ENCODE results near the gene DGKH.
"Not testable (repeated sequence)": the region's sequence is repeated elsewhere in the genome, so short reads cannot be mapped to it uniquely, and the experiment has no call there.

Gene DGKH

GRCh38 chr13:42116225-42116624 lies 67.8 kb downstream of the DGKH start:
- no peak for DNase-seq

DNA sequence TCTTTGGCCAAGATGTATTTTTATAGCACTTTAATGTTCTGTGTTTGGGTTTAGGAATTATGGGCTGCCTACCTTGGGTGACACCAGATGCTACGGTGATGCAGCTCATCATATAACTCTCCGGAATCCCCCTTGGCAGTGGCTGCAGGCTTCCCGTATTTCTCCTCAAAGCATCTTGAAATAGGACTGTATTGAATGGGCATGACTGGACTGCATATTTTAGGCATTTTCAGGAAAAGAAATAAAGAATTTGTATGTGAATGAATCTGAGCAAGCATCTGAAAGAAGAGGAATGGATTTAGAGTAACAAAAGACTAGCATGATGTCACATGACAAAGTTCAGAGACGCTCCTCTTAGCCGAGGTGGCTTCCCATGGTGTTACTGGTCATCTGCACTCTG lies 70.6 kb downstream of the DGKH start:
- no peak for DNase-seq

GRCh38 chr13:42119875-42120274 lies 71.4 kb downstream of the DGKH start:
- peak; percentile 82 for DNase-seq

GRCh38 chr13:42123600-42123999 lies 75.2 kb downstream of the DGKH start:
- no peak for DNase-seq

DNA sequence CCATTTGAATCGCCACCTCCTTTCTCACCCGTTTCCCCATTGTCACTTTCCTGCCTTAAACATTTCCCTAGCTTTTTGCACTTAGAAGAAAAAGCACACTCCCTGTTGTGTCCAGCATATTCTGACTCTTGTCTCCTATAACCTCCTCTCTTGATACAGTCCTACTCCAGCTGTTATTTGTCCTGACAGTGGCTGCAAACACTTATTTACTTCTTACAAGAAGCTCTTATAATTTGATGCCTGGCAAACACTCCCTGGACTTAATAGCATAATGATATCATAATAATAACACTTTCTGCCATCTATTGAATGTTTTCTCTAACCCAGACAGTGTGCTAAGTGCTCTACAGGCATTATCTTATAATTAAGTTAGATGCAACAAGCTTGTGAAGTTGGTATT lies 76.6 kb downstream of the DGKH start:
- no peak for DNase-seq

GRCh38 chr13:42127047-42127446 lies 78.6 kb downstream of the DGKH start:
- DNase-seq = no peak

DNA sequence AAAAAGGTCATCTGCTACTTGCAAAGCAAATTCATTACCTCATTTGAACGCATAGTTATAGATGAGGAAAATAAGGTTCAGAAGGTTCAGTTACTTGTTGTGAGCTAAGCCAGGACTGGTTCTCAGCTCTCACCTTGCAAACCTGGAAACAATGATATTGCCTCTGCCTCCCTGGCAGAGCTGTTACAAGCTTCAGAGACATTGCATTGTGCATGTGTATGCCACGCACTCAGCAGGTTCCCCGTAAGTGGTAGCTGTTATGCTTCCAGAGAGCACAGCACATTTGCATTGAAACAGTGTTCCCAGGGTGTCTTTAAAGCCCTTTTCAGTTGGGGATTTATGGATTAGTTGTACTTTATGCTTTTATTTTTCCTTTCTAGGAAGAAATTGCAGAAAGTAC lies 80.6 kb downstream of the DGKH start:
- DNase-seq = no peak

- no peak for DNase-seq
Measured at GRCh38 chr13:42136518-42136917, 88.1 kb downstream of the DGKH start.

DNA sequence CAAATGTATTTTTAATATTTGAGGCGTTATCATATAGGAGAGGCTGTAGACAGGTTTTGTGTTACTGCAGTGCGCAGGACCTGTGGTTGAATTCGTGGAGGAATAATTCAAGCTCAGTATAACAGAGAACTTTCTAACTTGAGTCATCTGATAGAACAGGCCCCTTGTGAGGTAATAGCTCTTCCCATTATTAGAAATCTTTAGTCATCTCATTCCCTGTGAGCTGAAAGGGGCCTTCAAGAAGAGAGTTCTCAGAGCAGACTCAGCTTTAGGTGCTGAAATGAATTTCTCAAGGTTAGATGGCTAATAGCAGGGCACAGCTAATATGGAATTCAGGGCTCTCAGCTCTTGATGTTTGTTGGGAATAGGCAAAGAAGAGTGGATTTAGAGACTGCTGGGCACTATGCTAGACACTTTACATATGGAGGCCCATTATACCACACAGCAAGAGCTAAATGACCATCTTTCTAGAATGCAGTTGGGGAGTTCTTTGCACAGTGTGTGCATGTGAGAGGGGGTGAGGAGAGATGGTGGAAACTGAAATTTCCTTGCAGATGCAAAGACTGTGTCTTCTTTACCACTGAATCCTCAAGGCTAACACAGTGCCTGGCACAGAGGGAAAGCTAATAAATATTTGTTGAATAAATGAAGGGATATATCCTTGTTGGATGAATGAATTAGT lies 89.5 kb downstream of the DGKH start:
- no peak for DNase-seq

DNA sequence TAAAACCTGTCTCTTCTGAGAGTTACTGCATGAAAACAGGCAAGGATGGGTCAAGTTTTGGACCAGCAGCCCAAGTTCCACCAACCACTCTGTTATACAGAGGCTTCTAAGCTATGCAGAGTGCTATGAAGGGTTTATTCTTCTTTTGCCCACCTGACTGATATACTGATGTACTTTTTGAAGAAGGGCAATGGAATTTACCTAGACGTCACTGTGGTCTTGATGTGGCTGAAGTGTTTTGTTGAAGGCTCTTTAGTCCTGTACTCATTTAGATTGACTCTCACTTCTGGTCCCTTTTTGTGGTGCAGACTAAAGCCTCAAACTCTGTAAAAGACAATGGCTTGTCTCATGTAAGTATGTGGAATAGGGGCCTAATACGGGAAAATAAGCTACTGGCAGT lies 92.0 kb downstream of the DGKH start:
- DNase-seq = no peak

- not testable (repeated sequence) for DNase-seq
Measured at GRCh38 chr13:42141052-42141451, 92.6 kb downstream of the DGKH start.

DNA sequence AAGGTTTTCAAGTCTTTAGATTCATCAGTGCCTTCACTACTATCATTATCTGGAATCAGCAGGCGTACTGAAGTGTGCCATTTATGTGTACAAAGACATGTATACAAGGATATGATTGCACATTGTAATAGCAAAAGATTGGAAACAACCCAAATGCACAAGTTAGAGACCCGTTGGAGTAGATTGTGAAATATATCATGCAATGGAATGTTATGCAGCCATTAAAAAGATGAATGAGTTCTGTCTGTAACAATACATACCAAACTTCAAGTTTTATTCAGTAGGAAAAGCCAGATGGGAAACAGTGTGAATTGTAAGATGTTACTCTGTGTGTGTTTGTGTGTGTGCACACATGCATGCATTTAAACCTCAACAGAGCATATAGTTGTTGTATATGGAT lies 97.9 kb downstream of the DGKH start:
- DNase-seq = no peak

DNA sequence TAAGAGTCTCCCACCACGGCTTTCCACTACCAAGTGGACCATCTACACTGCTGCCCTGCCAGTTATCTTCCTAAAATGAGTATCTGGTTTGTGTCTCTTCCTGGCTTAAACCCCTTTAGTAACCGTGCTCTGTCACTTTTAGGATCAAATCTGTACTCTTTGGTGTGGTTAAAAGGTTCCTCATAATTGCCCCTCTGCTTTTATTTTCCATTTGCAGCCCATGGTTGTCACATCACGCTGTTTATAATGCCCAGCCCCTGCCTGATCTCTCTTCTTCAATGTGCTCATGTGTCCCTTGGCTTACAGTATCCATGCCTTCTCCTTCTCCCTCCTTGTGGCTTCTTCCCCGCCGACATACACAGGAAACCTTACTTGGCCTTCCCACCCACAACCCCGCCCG lies 100.1 kb downstream of the DGKH start:
- no peak for DNase-seq

- DNase-seq = no peak
Measured at GRCh38 chr13:42149136-42149535, 100.7 kb downstream of the DGKH start.

GRCh38 chr13:42151781-42152180 lies 103.3 kb downstream of the DGKH start:
- no peak for DNase-seq

- DNase-seq = no peak
Measured at GRCh38 chr13:42152495-42152894, 104.0 kb downstream of the DGKH start.

GRCh38 chr13:42153199-42154113 lies 105.0 kb downstream of the DGKH start:
- peak; percentile 3 for DNase-seq

DNA sequence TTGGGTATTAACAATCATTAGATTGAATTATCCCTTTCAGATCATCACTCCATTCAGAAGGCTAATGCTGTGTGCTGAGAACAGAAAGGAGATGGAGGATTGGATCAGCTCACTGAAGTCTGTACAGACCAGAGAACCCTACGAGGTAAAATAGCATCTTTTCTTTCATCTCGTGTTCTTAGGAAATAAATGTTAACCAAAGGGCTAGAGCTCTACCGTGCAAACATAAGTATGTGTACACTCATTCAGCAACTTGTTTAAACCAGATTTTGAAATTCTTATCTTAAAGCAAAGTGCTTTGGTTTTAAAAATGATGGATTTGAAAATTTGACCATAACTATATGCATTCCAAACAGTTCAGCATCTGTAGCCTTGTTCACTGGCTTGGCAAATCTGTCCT lies 106.8 kb downstream of the DGKH start:
- no peak for DNase-seq

- DNase-seq = not testable (repeated sequence)
Measured at GRCh38 chr13:42163338-42163737, 114.9 kb downstream of the DGKH start.

GRCh38 chr13:42163910-42164309 lies 115.5 kb downstream of the DGKH start:
- DNase-seq = not testable (repeated sequence)

DNA sequence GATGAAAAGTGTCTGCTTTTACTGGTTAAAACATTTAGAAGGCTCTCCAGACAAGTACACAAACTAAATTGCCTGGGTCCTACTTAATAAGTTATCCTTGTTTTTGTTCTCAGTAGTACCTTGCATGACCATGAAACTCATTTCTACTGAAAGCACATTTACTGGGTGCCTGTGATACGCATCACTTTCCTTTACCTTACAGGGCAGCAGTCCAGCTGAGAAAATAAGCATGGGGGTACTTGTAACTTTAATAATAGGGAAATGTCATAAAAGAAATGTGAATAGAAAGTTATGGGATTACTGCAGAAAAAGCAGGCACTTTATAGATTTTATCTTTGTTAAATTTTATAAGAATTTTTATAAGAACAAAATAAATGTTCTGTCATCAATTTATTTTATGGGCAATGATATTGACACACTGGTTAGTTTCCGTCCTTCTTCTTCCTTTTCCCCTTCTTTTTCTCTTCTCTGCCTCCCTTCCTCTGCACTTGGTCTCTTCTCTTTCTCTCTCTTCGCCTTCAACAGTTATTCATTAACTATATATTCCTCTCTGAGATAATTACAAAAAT lies 116.2 kb downstream of the DGKH start:
- no peak for DNase-seq

DNA sequence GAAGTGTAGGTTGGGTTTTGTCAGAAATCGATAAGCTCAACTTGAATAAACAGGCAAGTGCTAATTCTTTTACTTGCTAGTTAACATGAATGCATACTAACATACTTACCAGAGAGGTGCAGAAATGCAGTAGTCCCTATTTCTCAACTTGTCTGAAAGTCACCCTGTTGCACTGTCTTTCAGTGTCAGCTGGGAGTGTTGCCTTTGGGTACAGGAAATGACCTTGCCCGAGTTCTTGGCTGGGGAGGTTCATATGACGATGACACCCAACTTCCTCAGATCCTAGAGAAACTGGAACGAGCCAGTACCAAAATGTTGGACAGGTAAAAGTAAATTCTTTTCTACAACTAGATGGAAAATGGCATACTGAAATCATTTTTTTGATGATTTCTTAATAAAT lies 120.0 kb downstream of the DGKH start:
- DNase-seq = no peak

- DNase-seq = no peak
Measured at GRCh38 chr13:42170029-42170428, 121.6 kb downstream of the DGKH start.

DNA sequence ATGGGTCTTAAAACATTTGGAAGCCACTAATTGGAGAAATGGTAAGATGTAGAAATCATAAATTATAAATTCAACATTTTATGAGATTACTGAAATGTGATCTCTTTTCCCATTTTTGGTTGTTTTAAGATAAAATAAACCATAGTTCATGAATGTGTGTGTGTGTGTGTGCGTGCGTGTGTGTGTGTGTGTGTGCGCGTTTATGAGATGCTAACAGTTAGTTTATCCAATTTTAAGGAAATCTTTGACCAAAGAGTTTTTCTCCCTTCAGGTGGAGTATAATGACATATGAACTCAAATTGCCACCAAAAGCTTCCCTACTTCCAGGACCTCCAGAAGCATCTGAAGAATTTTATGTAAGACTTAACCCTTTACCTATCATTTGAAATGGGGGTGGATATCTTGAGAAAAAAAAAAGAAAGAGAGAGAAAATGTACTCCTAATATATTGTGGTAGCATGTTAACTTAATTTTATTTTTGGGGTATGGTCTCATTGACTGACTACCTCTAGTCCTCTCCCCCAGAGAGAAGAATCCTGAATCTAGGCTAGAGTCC lies 125.4 kb downstream of the DGKH start:
- DNase-seq = no peak
